Fibroblast of the aortic adventitia (primary cell): ENCODE results near the gene IFNA5. TPM values are rescaled to one million over a fixed set of nuclear protein-coding genes. Genes with fewer than 3 reads are reported as not detected.
A peak's percentile ranks its signal among the peaks of the same experiment; 100 is the strongest.

Experiments used
- DNase-seq: peaks from one replicate; pipeline ENCODE4 v3.0.0-alpha.2; 2010; ENCODE audit warnings: low read depth
- H3K4me3 ChIP-seq: 2 replicates; pipeline ENCODE4 v1.5.1; 2011; ENCODE audit warnings: low read depth, mild to moderate bottlenecking, control low read depth, low read length, moderate library complexity
- total RNA-seq: library from RNA; depleted of rRNA; stranded (reverse); fragments of >200 nt; gene quantifications from 2 replicates; pipeline ENCODE4 v1.2.3, GENCODE V29; 2012; ENCODE audit warnings: low replicate concordance
- TF ChIP-seq, protein P1 (sequence below): IDR thresholded peaks from 2 replicates; pipeline ENCODE4 v1.5.1; 2011; ENCODE audit warnings: mild to moderate bottlenecking, low read length, control low read depth, inconsistent platforms; ENCODE audit not compliant: insufficient read depth

IFNA5 gene
- total RNA-seq, 1 donor: 0.09 TPM

- TF ChIP-seq, protein P1, sequence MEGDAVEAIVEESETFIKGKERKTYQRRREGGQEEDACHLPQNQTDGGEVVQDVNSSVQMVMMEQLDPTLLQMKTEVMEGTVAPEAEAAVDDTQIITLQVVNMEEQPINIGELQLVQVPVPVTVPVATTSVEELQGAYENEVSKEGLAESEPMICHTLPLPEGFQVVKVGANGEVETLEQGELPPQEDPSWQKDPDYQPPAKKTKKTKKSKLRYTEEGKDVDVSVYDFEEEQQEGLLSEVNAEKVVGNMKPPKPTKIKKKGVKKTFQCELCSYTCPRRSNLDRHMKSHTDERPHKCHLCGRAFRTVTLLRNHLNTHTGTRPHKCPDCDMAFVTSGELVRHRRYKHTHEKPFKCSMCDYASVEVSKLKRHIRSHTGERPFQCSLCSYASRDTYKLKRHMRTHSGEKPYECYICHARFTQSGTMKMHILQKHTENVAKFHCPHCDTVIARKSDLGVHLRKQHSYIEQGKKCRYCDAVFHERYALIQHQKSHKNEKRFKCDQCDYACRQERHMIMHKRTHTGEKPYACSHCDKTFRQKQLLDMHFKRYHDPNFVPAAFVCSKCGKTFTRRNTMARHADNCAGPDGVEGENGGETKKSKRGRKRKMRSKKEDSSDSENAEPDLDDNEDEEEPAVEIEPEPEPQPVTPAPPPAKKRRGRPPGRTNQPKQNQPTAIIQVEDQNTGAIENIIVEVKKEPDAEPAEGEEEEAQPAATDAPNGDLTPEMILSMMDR: peak; percentile 84
- peak; percentile 65 for DNase-seq
- H3K4me3 ChIP-seq: no peak overlapping the region
Measured at GRCh38 chr9:21317956-21318923, 13.1 kb upstream of the IFNA5 start.

DNA sequence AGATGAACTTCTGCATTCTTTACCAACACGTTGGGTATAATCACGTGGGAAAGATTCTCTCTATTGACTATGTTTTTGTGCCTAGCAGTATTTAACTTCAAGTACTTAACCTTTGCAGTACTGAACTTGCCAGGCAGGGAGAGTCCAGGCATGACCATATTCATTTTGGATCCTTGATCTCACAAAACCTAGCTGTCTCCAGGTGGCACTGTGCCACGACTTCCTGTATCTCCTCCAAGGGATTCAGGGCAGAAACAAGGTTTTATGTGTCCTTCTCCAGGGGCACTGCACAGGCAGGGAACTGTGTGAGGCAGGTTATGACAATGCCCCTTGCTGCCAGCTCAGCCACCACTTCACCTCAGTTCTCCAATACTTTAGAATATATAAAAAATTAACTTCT, 11.7 kb upstream of the IFNA5 start:
- TF ChIP-seq, protein P1: no peak

GRCh38 chr9:21316032-21316842, 11.1 kb upstream of the IFNA5 start:
- no peak overlapping the region for H3K4me3 ChIP-seq
- TF ChIP-seq, protein P1: no peak
- DNase-seq: no peak

More for the DNA sequence above, 11.7 kb upstream of the IFNA5 start:
- DNase-seq: no peak
- no peak overlapping the region for H3K4me3 ChIP-seq

GRCh38 chr9:21314152-21314551, 9.0 kb upstream of the IFNA5 start:
- TF ChIP-seq, protein P1: no peak
- DNase-seq: no peak
- H3K4me3 ChIP-seq: no peak overlapping the region

DNA sequence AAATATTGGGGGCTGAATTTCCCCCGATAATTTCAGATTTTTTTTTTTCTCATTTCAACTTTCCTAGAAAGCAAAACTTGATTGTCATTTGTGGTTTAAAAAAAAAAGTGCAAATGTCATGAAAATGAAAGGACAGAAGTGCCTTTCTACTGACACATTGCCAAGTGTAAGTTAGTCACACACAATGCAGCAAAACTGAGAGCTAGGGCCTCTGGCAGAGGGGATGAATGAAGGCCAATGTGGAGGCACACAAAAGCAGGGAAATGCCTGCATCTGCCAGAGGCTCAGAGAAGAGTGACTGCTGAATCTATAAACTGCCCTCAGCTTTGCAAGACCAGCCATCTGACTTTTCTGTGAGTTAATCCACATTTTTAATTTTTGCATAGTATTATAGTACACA, 6.8 kb upstream of the IFNA5 start:
- H3K4me3 ChIP-seq: no peak overlapping the region
- no peak for DNase-seq
- TF ChIP-seq, protein P1: no peak

DNA sequence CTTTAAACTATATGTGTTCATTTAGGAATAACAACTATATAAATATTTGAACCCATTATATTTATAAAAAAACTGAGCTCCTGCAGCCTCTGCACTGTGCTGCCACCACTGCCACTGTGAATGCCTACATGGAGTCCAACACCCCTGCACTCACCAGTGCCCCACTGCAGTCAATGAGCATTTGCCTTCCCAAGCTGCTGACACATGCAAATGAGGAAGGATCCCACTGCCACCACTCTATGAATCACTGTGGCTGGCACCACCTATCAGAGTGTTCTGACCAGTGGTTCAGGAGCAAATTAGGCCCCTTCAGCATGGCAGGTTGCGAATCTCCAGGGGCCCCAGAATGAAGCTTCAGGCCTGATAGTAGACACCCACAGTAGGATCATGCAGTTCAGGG, 9.1 kb downstream of the IFNA5 start:
- no peak for DNase-seq
- TF ChIP-seq, protein P1: no peak
- no peak overlapping the region for H3K4me3 ChIP-seq
